ENCODE results near the gene ATP1B3.

Gene ATP1B3

GRCh38 chr3:141901914-141902313 is 25.5 kb downstream of the ATP1B3 start:
- 0 out of 2 replicates have a peak overlapping the region, but pooled peaks have one; percentile 12 for H3K4me2 ChIP-seq (ENCODE audit: low read length)
- H3K4me3 ChIP-seq (ENCODE audit: low read length) = no peak overlapping the region
- H3F3A ChIP-seq (ENCODE audit: control insufficient read depth, insufficient read depth) = peaks cover 7% of the 10 kb centered on the region; the same call in 1 of the 2 replicates
- H3K9me2 ChIP-seq (replicated peaks; ENCODE audit: control insufficient read depth, low read length) = no peaks in the 10 kb centered on the region
- no peaks in the 10 kb centered on the region for H3K27me3 ChIP-seq (ENCODE audit: control insufficient read depth, low read length)
- H3K4me1 ChIP-seq (ENCODE audit: control insufficient read depth, low read length) = peaks cover 30% of the 10 kb centered on the region
- peaks cover 78% of the 10 kb centered on the region for H3K36me3 ChIP-seq (ENCODE audit: control insufficient read depth, low read length)
- TF ChIP-seq CTCF (IDR thresholded peaks at IDR 0.05; ENCODE audit: low read depth, low read length, poor library complexity, severe bottlenecking) (no peak), EZH2phosphoT487 (IDR thresholded peaks at IDR 0.05; ENCODE audit: borderline replicate concordance, low read length) (no peak)
- no peaks in the 10 kb centered on the region for H4K20me1 ChIP-seq (ENCODE audit: control insufficient read depth, insufficient read depth, low read depth, low read length)
- peaks cover 72% of the 10 kb centered on the region for H3K79me2 ChIP-seq (ENCODE audit: control insufficient read depth, low read length)
- peak overlapping the region; percentile 25 for H3K27ac ChIP-seq (ENCODE audit: low read depth, low read length)
- H3K9me3 ChIP-seq (ENCODE audit: control insufficient read depth, insufficient read depth, low read length) = no peaks in the 10 kb centered on the region

GRCh38 chr3:141904203-141904602 is 27.8 kb downstream of the ATP1B3 start:
- Histone ChIP-seq H3K27ac (ENCODE audit: low read depth, low read length) (no peak overlapping the region), H4K20me1 (ENCODE audit: control insufficient read depth, insufficient read depth, low read depth, low read length) (no peaks in the 10 kb centered on the region), H3K79me2 (ENCODE audit: control insufficient read depth, low read length) (peaks cover 55% of the 10 kb centered on the region), H3K9me3 (ENCODE audit: control insufficient read depth, insufficient read depth, low read length) (no peaks in the 10 kb centered on the region), H3K27me3 (ENCODE audit: control insufficient read depth, low read length) (no peaks in the 10 kb centered on the region), H3K4me3 (ENCODE audit: low read length) (no peak overlapping the region), H3K9me2 (replicated peaks; ENCODE audit: control insufficient read depth, low read length) (no peaks in the 10 kb centered on the region), H3K36me3 (ENCODE audit: control insufficient read depth, low read length) (peaks cover 79% of the 10 kb centered on the region), H3F3A (ENCODE audit: control insufficient read depth, insufficient read depth) (peaks cover 7% of the 10 kb centered on the region; the same call in 1 of the 2 replicates), H3K4me2 (ENCODE audit: low read length) (no peak overlapping the region), H3K4me1 (ENCODE audit: control insufficient read depth, low read length) (peaks cover 26% of the 10 kb centered on the region)
- TF ChIP-seq CTCF (IDR thresholded peaks at IDR 0.05; ENCODE audit: low read depth, low read length, poor library complexity, severe bottlenecking) (no peak), EZH2phosphoT487 (IDR thresholded peaks at IDR 0.05; ENCODE audit: borderline replicate concordance, low read length) (no peak)

- H3K4me3 ChIP-seq (ENCODE audit: low read length) = no peak overlapping the region
- no peaks in the 10 kb centered on the region for H3K9me3 ChIP-seq (ENCODE audit: control insufficient read depth, insufficient read depth, low read length)
- peaks cover 7% of the 10 kb centered on the region; the same call in 1 of the 2 replicates for H3F3A ChIP-seq (ENCODE audit: control insufficient read depth, insufficient read depth)
- H3K27me3 ChIP-seq (ENCODE audit: control insufficient read depth, low read length) = no peaks in the 10 kb centered on the region
- H3K4me1 ChIP-seq (ENCODE audit: control insufficient read depth, low read length) = peaks cover 23% of the 10 kb centered on the region
- no peaks in the 10 kb centered on the region for H4K20me1 ChIP-seq (ENCODE audit: control insufficient read depth, insufficient read depth, low read depth, low read length)
- peaks cover 51% of the 10 kb centered on the region for H3K79me2 ChIP-seq (ENCODE audit: control insufficient read depth, low read length)
- TF ChIP-seq EZH2phosphoT487 (IDR thresholded peaks at IDR 0.05; ENCODE audit: borderline replicate concordance, low read length) (no peak), CTCF (IDR thresholded peaks at IDR 0.05; ENCODE audit: low read depth, low read length, poor library complexity, severe bottlenecking) (no peak)
- no peak overlapping the region for H3K27ac ChIP-seq (ENCODE audit: low read depth, low read length)
- peaks cover 83% of the 10 kb centered on the region for H3K36me3 ChIP-seq (ENCODE audit: control insufficient read depth, low read length)
- no peaks in the 10 kb centered on the region for H3K9me2 ChIP-seq (replicated peaks; ENCODE audit: control insufficient read depth, low read length)
- H3K4me2 ChIP-seq (ENCODE audit: low read length) = no peak overlapping the region
Measured at GRCh38 chr3:141905129-141905528, 28.7 kb downstream of the ATP1B3 start.
